B cell (primary cell): Measurements from ENCODE around the gene LSMEM2. TPM values are rescaled to one million over a fixed set of nuclear protein-coding genes. Genes with fewer than 3 reads are reported as not detected.

Experiments used
- ATAC-seq: fragments of 200-7000 bp; cut with Tn5 transposase; one replicate; pipeline ENCODE4 v1.10.0; 2021; ENCODE audit warnings: low read depth, mild to moderate bottlenecking, moderate number of reproducible peaks, moderate library complexity
- CTCF ChIA-PET: fragments of 350-600 bp; sonication (Branson Sonifier 250); formaldehyde crosslinking; loops from one replicate; lab custom pipeline; 2021; ENCODE audit warnings: antibody characterized with exemption, inconsistent platforms; lab: Charles Lee
- POLR2A ChIA-PET: fragments of 350-600 bp; sonication (Branson Sonifier 250); formaldehyde crosslinking; loops from one replicate; lab custom pipeline; 2021; ENCODE audit warnings: antibody characterized with exemption; lab: Charles Lee
- DNase-seq: peaks from one replicate; pipeline ENCODE4 v3.0.0; 2013
- H2AFZ ChIP-seq: 2 replicates; pipeline ENCODE4 v1.6.1; 2012; ENCODE audit warnings: mild to moderate bottlenecking, low read depth, low read length; ENCODE audit not compliant: insufficient read depth, poor library complexity, severe bottlenecking
- H3K27ac ChIP-seq, 2 donors: 1 replicate in 1 of 2; 2 replicates in 1 of 2; pipeline ENCODE4 v1.5.1; 2012 to 2013; ENCODE audit warnings: low read length in 2 of 2, mild to moderate bottlenecking in 2 of 2, moderate library complexity in 1 of 2
- H3K27me3 ChIP-seq, 4 experiments: fragments of 200-600 bp in 1 of 4; sonication (generic) in 1 of 4; replicated peaks in 1 of 4; 1 replicate in 2 of 4; 2 replicates in 2 of 4; pipeline versions ENCODE4 v1.6.1 to v1.7.0; 2013 to 2016; ENCODE audit warnings: low read length in 3 of 4, mild to moderate bottlenecking in 2 of 4, mixed read lengths in 1 of 4, moderate library complexity in 1 of 4; ENCODE audit not compliant: insufficient read depth in 4 of 4, control insufficient read depth in 3 of 4; ENCODE audit errors: control extremely low read depth in 1 of 4
- H3K36me3 ChIP-seq, 2 experiments: replicated peaks in 1 of 2; 1 replicate in 1 of 2; 2 replicates in 1 of 2; pipeline versions ENCODE4 v1.6.1 to v1.7.1; 2013; ENCODE audit warnings: low read length in 1 of 2; ENCODE audit not compliant: insufficient read depth in 2 of 2, control insufficient read depth in 1 of 2; ENCODE audit errors: control extremely low read depth in 1 of 2, extremely low read depth in 1 of 2
- H3K4me1 ChIP-seq, 2 donors: fragments of 200-600 bp in 1 of 2; sonication (generic) in 1 of 2; 1 replicate in 1 of 2; 2 replicates in 1 of 2; pipeline versions ENCODE4 v1.5.1 to v1.6.1; 2013 to 2017; ENCODE audit warnings: low read length in 2 of 2; ENCODE audit not compliant: control insufficient read depth in 2 of 2, insufficient read depth in 2 of 2
- H3K4me2 ChIP-seq: replicated peaks from 2 replicates; pipeline ENCODE3; 2012; ENCODE audit warnings: mild to moderate bottlenecking, low read depth, low read length; ENCODE audit not compliant: poor library complexity, severe bottlenecking
- H3K4me3 ChIP-seq, 5 experiments: fragments of 200-600 bp in 1 of 5; sonication (generic) in 1 of 5; 1 replicate in 3 of 5; 2 replicates in 2 of 5; pipeline versions ENCODE4 v1.5.1 to v1.7.0; 2011 to 2016; ENCODE audit warnings: low read length in 4 of 5, mild to moderate bottlenecking in 4 of 5, low read depth in 2 of 5, control low read depth in 1 of 5, moderate library complexity in 1 of 5; ENCODE audit not compliant: insufficient read depth in 1 of 5; ENCODE audit errors: control extremely low read depth in 1 of 5, extremely low read depth in 1 of 5
- H3K79me2 ChIP-seq: fragments of 200-600 bp; sonication (generic); one replicate; pipeline ENCODE4 v1.6.0; 2016; ENCODE audit warnings: low read length; ENCODE audit not compliant: control insufficient read depth, insufficient read depth
- H3K9ac ChIP-seq: fragments of 200-600 bp; sonication (generic); 2 replicates; pipeline ENCODE4 v1.6.1; 2017; ENCODE audit warnings: mild to moderate bottlenecking, low read length, moderate library complexity
- H3K9me3 ChIP-seq, 3 donors: one replicate each; pipeline versions ENCODE4 v1.6.1 to v1.7.1; 2013; ENCODE audit warnings: low read length in 2 of 3; ENCODE audit not compliant: control insufficient read depth in 2 of 3, insufficient read depth in 1 of 3; ENCODE audit errors: control extremely low read depth in 1 of 3
- H4K20me1 ChIP-seq: 2 replicates; pipeline ENCODE4 v1.6.0; 2012; ENCODE audit warnings: mild to moderate bottlenecking, low read length; ENCODE audit not compliant: insufficient read depth, control insufficient read depth, poor library complexity, severe bottlenecking
- H3K27ac Mint-ChIP-seq: one replicate; pipeline ENCODE4 v1.8.0; 2021; ENCODE audit warnings: mixed read lengths
- H3K27me3 Mint-ChIP-seq: one replicate; pipeline ENCODE4 v1.8.0; 2021; ENCODE audit warnings: mixed read lengths
- H3K4me1 Mint-ChIP-seq: one replicate; pipeline ENCODE4 v1.8.0; 2021; ENCODE audit warnings: mixed read lengths
- H3K4me3 Mint-ChIP-seq: one replicate; pipeline ENCODE4 v1.8.0; 2021; ENCODE audit warnings: mixed read lengths
- H3K9me3 Mint-ChIP-seq: one replicate; pipeline ENCODE4 v1.8.0; 2022; ENCODE audit warnings: mixed read lengths; ENCODE audit not compliant: insufficient read depth
- EZH2 ChIP-seq: IDR thresholded peaks from 2 replicates; pipeline ENCODE4 v1.6.1; 2012; ENCODE audit warnings: borderline replicate concordance, low read depth, mild to moderate bottlenecking, moderate library complexity, low read length; ENCODE audit not compliant: insufficient read depth, poor library complexity, severe bottlenecking
- WGBS: methylation state at CpG from one replicate; pipeline ENCODE4 v1.1.5; 2013; ENCODE audit warnings: missing lambda C conversion rate; ENCODE audit not compliant: insufficient coverage; 5-methylcytosine and 5-hydroxymethylcytosine counted together
- intact Hi-C: fragments of 100-400 bp; cut with micrococcal nuclease; formaldehyde crosslinking; loops from one replicate; pipeline ENCODE4 v1.10.0; 2022
- polyA plus RNA-seq: library from polyadenylated mRNA; depleted of rRNA; stranded (reverse); fragments of >200 nt; gene quantifications from 2 replicates; pipeline ENCODE4 v1.2.3, GENCODE V29; 2012
- total RNA-seq, 2 donors: library from RNA; stranded (reverse); fragments of 120-200 nt in 1 of 2; gene quantifications; 1 replicate in 1 of 2; 2 replicates in 1 of 2; pipeline versions ENCODE4 v1.2.3 to v1.2.4, GENCODE V29; 2013 to 2022
- TF ChIP-seq, protein P1 (sequence below): fragments of 200-600 bp; IDR thresholded peaks from one replicate; pipeline ENCODE4 v1.8.0; 2022; ENCODE audit warnings: antibody characterized with exemption, mild to moderate bottlenecking

LSMEM2 gene
- total and polyA plus RNA-seq, 2 donors (not counting 1 experiment from before 2014, with no cell fraction given) = not detected

DNA sequence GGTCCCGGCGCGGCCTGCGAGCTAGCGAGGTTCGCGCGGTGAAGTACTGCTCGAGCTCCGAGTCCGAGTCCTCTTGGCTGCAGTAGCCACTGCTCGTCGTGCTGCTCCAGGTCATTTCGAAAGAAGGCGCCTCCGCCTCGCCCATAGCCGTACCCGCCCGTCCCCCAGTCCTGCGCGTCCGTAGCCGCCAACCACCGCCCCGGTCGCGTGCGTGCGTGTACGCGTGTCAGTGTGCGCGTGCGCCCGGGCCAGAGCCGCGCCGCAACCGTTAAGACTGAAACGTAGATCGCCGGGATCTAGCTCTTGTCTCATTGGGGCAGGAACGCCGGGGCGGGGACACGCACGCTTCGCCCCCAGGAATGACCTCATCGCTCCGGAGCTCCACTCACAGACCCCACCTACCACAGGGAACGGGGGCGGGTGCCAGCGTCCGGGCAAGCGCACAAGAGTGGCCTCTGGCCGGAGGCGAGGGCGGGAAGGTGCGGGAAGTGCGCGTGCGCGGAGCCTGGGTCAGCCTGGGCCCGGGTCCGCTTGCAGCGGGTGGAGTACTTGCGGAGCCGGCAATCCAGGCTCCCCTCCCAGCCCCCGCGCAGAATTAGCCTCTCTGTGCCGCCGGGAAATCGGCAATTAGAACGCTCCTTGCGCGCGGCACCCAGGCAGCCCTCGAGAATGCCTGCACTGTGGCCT is 58.4 kb downstream of the LSMEM2 start:
- H3K4me1 Mint-ChIP-seq = peaks cover 55% of the 10 kb centered on the region
- peak overlapping the region; percentile 90 for H3K4me2 ChIP-seq
- intact Hi-C loops = loop anchor here (1.0 to 5.0 kb wide), 8 partner anchors 8 to 100 kb away; partner anchors contain the start of genes CYB561D2, GNAI2, HYAL3 and NAA80
- peaks cover 37 to 74% of the 10 kb centered on the region in 2 donors for H3K4me1 ChIP-seq
- ChIA-PET CTCF (interaction anchor here (0.7 to 3.9 kb wide), 19 partner anchors 10 to 279 kb away, joined by 3 to 37 read pairs (median 4); partner anchors contain the start of genes CYB561D2, HYAL2, HYAL3 and IFRD2), POLR2A (interaction anchor here (0.5 to 6.1 kb wide), 19 partner anchors 8 to 1817 kb away, joined by 3 to 96 read pairs (median 6); partner anchors contain the start of genes ABHD14B, C3orf18, CYB561D2 and HEMK1)
- peak overlapping the region; percentile 39 to 86 (median 68) for H3K4me3 ChIP-seq
- peaks cover 31% of the 10 kb centered on the region for H4K20me1 ChIP-seq
- TF ChIP-seq EZH2 = no peak
- TF ChIP-seq, protein P1, sequence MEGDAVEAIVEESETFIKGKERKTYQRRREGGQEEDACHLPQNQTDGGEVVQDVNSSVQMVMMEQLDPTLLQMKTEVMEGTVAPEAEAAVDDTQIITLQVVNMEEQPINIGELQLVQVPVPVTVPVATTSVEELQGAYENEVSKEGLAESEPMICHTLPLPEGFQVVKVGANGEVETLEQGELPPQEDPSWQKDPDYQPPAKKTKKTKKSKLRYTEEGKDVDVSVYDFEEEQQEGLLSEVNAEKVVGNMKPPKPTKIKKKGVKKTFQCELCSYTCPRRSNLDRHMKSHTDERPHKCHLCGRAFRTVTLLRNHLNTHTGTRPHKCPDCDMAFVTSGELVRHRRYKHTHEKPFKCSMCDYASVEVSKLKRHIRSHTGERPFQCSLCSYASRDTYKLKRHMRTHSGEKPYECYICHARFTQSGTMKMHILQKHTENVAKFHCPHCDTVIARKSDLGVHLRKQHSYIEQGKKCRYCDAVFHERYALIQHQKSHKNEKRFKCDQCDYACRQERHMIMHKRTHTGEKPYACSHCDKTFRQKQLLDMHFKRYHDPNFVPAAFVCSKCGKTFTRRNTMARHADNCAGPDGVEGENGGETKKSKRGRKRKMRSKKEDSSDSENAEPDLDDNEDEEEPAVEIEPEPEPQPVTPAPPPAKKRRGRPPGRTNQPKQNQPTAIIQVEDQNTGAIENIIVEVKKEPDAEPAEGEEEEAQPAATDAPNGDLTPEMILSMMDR = no peak
- H3K9me3 ChIP-seq = no peaks in the 10 kb centered on the region
- H3K27me3 ChIP-seq = no peaks in the 10 kb centered on the region
- H3K27me3 Mint-ChIP-seq = no peaks in the 10 kb centered on the region
- H3K27ac ChIP-seq = peak overlapping the region; percentile 97 to 98
- peak overlapping the region; percentile 96 for H3K4me3 Mint-ChIP-seq
- H3K36me3 ChIP-seq = peaks cover 0 to 19% of the 10 kb centered on the region in 2 experiments
- H3K9ac ChIP-seq = peak overlapping the region; percentile 89
- peaks cover 66% of the 10 kb centered on the region for H3K79me2 ChIP-seq
- peak overlapping the region; percentile 99 for H3K27ac Mint-ChIP-seq
- DNase-seq (peak; percentile 97), ATAC-seq (peak; percentile 84)
- no peaks in the 10 kb centered on the region for H3K9me3 Mint-ChIP-seq
- peak overlapping the region; percentile 74 for H2AFZ ChIP-seq
- WGBS = under 1% methylated on average over 79 of the region's 79 CpGs

Other genes with a start within 250 kb of the LSMEM2 start
- 464 and 493 TPM in 2 replicates for gene RBM5, start 190.2 kb upstream of the LSMEM2 start, total RNA-seq
- 405 and 495 TPM in 2 replicates for gene RBM5, start 190.2 kb upstream of the LSMEM2 start, polyA plus RNA-seq
- 0.27 TPM in 1 of 2 replicates, not detected in the other for gene SEMA3F, start 123.8 kb upstream of the LSMEM2 start, total RNA-seq
- 0.26 TPM in 1 of 2 replicates, not detected in the other for gene SEMA3F, start 123.8 kb upstream of the LSMEM2 start, polyA plus RNA-seq
- gene GNAT1, start 87.5 kb upstream of the LSMEM2 start, total RNA-seq = not detected in 2 replicates
- not detected in 2 replicates for gene GNAT1, start 87.5 kb upstream of the LSMEM2 start, polyA plus RNA-seq
- not detected in 2 replicates for gene SLC38A3, start 73.8 kb upstream of the LSMEM2 start, total RNA-seq
- 0.17 TPM in 1 of 2 replicates, not detected in the other for gene SLC38A3, start 73.8 kb upstream of the LSMEM2 start, polyA plus RNA-seq
- 295 and 302 TPM in 2 replicates for gene GNAI2, start 42.9 kb upstream of the LSMEM2 start, total RNA-seq
- 384 and 491 TPM in 2 replicates for gene GNAI2, start 42.9 kb upstream of the LSMEM2 start, polyA plus RNA-seq
- gene SEMA3B, start 9.9 kb upstream of the LSMEM2 start, total RNA-seq = 0.34 and 0.51 TPM in 2 replicates
- gene SEMA3B, start 9.9 kb upstream of the LSMEM2 start, polyA plus RNA-seq = 0.52 and 1.2 TPM in 2 replicates
- 55.8 and 63.4 TPM in 2 replicates for gene IFRD2, start 13.3 kb downstream of the LSMEM2 start, total RNA-seq
- 71.0 and 80.1 TPM in 2 replicates for gene IFRD2, start 13.3 kb downstream of the LSMEM2 start, polyA plus RNA-seq
- 1.9 and 3.7 TPM in 2 replicates for gene HYAL3, start 20.3 kb downstream of the LSMEM2 start, total RNA-seq
- gene HYAL3, start 20.3 kb downstream of the LSMEM2 start, polyA plus RNA-seq = 4.2 and 6.3 TPM in 2 replicates
- gene NAA80, start 20.3 kb downstream of the LSMEM2 start, total RNA-seq = 33.8 and 37.8 TPM in 2 replicates
- 42.3 and 49.0 TPM in 2 replicates for gene NAA80, start 20.3 kb downstream of the LSMEM2 start, polyA plus RNA-seq
- 0.19 and 0.30 TPM in 2 replicates for gene HYAL1, start 24.5 kb downstream of the LSMEM2 start, total RNA-seq
- gene HYAL1, start 24.5 kb downstream of the LSMEM2 start, polyA plus RNA-seq = 0.12 TPM in 1 of 2 replicates, not detected in the other
- gene HYAL2, start 43.7 kb downstream of the LSMEM2 start, total RNA-seq = 2.8 and 4.2 TPM in 2 replicates
- 2.5 and 5.1 TPM in 2 replicates for gene HYAL2, start 43.7 kb downstream of the LSMEM2 start, polyA plus RNA-seq
- gene TUSC2, start 49.1 kb downstream of the LSMEM2 start, total RNA-seq = 25.5 and 28.2 TPM in 2 replicates
- gene TUSC2, start 49.1 kb downstream of the LSMEM2 start, polyA plus RNA-seq = 24.0 and 29.3 TPM in 2 replicates
- gene RASSF1, start 61.7 kb downstream of the LSMEM2 start, total RNA-seq = 121 and 124 TPM in 2 replicates
- 223 and 310 TPM in 2 replicates for gene RASSF1, start 61.7 kb downstream of the LSMEM2 start, polyA plus RNA-seq
- 1.8 and 3.3 TPM in 2 replicates for gene ZMYND10, start 66.6 kb downstream of the LSMEM2 start, total RNA-seq
- gene ZMYND10, start 66.6 kb downstream of the LSMEM2 start, polyA plus RNA-seq = 2.4 and 3.4 TPM in 2 replicates
- 29.6 and 31.3 TPM in 2 replicates for gene NPRL2, start 71.7 kb downstream of the LSMEM2 start, total RNA-seq
- 64.6 and 64.9 TPM in 2 replicates for gene NPRL2, start 71.7 kb downstream of the LSMEM2 start, polyA plus RNA-seq
- 36.1 and 39.5 TPM in 2 replicates for gene CYB561D2, start 71.8 kb downstream of the LSMEM2 start, total RNA-seq
- 58.6 and 78.9 TPM in 2 replicates for gene CYB561D2, start 71.8 kb downstream of the LSMEM2 start, polyA plus RNA-seq
- gene TMEM115, start 80.4 kb downstream of the LSMEM2 start, total RNA-seq = 26.2 and 27.2 TPM in 2 replicates
- gene TMEM115, start 80.4 kb downstream of the LSMEM2 start, polyA plus RNA-seq = 10.6 and 19.8 TPM in 2 replicates
- gene CACNA2D2, start 224.5 kb downstream of the LSMEM2 start, total RNA-seq = 0.85 and 1.2 TPM in 2 replicates
- 0.66 and 0.69 TPM in 2 replicates for gene CACNA2D2, start 224.5 kb downstream of the LSMEM2 start, polyA plus RNA-seq